HG03196 (cell line): Measurements from ENCODE around the gene GNPNAT1.
"Not testable (repeated sequence)": the region's sequence is repeated elsewhere in the genome, so short reads cannot be mapped to it uniquely, and the experiment has no call there.

Source experiments
- ATAC-seq: cut with Tn5 transposase; IDR thresholded peaks from one replicate; pipeline ENCODE4 v1.9.1; 2021; ENCODE audit not compliant: unreplicated experiment

The GNPNAT1 gene

GRCh38 chr14:52790011-52790755, 1.2 kb downstream of the GNPNAT1 start:
- ATAC-seq = no peak

- no peak for ATAC-seq
These were observed 2.3 kb downstream of the GNPNAT1 start for GRCh38 chr14:52789118-52789517.

- no peak for ATAC-seq
These were observed 4.5 kb downstream of the GNPNAT1 start for GRCh38 chr14:52786887-52787286.

- ATAC-seq = no peak
These were observed 8.2 kb downstream of the GNPNAT1 start for GRCh38 chr14:52783206-52783605.

- ATAC-seq = no peak
These were observed 9.8 kb downstream of the GNPNAT1 start for GRCh38 chr14:52781629-52782028.

GRCh38 chr14:52780893-52781292, 10.5 kb downstream of the GNPNAT1 start:
- ATAC-seq = no peak

- no peak for ATAC-seq
These were observed 12.7 kb downstream of the GNPNAT1 start for GRCh38 chr14:52778702-52779101.

GRCh38 chr14:52776816-52777215, 14.6 kb downstream of the GNPNAT1 start:
- no peak for ATAC-seq

GRCh38 chr14:52769887-52770286, 21.5 kb downstream of the GNPNAT1 start:
- no peak for ATAC-seq

GRCh38 chr14:52767058-52767833, 24.2 kb downstream of the GNPNAT1 start:
- no peak for ATAC-seq

- ATAC-seq = not testable (repeated sequence)
These were observed 28.5 kb downstream of the GNPNAT1 start for GRCh38 chr14:52762923-52763322.

GRCh38 chr14:52759145-52759544, 32.3 kb downstream of the GNPNAT1 start:
- ATAC-seq = no peak

GRCh38 chr14:52755607-52756316, 35.6 kb downstream of the GNPNAT1 start:
- no peak for ATAC-seq

GRCh38 chr14:52748647-52749292, 42.6 kb downstream of the GNPNAT1 start:
- ATAC-seq = no peak

- no peak for ATAC-seq
These were observed 49.5 kb downstream of the GNPNAT1 start for GRCh38 chr14:52741865-52742264.

GRCh38 chr14:52740751-52741150, 50.7 kb downstream of the GNPNAT1 start:
- no peak for ATAC-seq

- no peak for ATAC-seq
These were observed 53.0 kb downstream of the GNPNAT1 start for GRCh38 chr14:52738409-52738808.

GRCh38 chr14:52735921-52736489, 55.4 kb downstream of the GNPNAT1 start:
- ATAC-seq = no peak

- no peak for ATAC-seq
These were observed 57.6 kb downstream of the GNPNAT1 start for GRCh38 chr14:52733824-52734223.

GRCh38 chr14:52730709-52731111, 60.7 kb downstream of the GNPNAT1 start:
- no peak for ATAC-seq
